Nephron (organoid): Measurements from ENCODE around the gene KCNT1.

Experiments used
- H3K27ac Mint-ChIP-seq, 3 experiments: 2 replicates each; pipeline ENCODE4 v1.8.0; 2020; ENCODE audit warnings: mixed read lengths in 3 of 3, mild to moderate bottlenecking in 2 of 3, moderate library complexity in 1 of 3
- H3K27me3 Mint-ChIP-seq: 2 replicates; pipeline ENCODE4 v1.8.0; 2021; ENCODE audit warnings: low read depth, mild to moderate bottlenecking, moderate library complexity, mixed read lengths
- H3K36me3 Mint-ChIP-seq: 2 replicates; pipeline ENCODE4 v1.8.0; 2020; ENCODE audit warnings: low read depth, mixed read lengths
- H3K4me1 Mint-ChIP-seq: 2 replicates; pipeline ENCODE4 v1.8.0; 2020; ENCODE audit warnings: mixed read lengths
- H3K4me3 Mint-ChIP-seq, 3 experiments: 2 replicates each; pipeline ENCODE4 v1.8.0; 2020; ENCODE audit warnings: mild to moderate bottlenecking in 3 of 3, mixed read lengths in 3 of 3, moderate library complexity in 2 of 3
- H3K9me3 Mint-ChIP-seq: 2 replicates; pipeline ENCODE4 v1.8.0; 2020; ENCODE audit warnings: mixed read lengths
- TF ChIP-seq, protein P1 (sequence below), 3 experiments: fragments of 200-600 bp; sonication (generic); IDR thresholded peaks; one replicate each; pipeline ENCODE4 v1.5.0; 2021; ENCODE audit warnings: antibody characterized with exemption in 3 of 3; ENCODE audit not compliant: unreplicated experiment in 3 of 3

KCNT1 gene

DNA sequence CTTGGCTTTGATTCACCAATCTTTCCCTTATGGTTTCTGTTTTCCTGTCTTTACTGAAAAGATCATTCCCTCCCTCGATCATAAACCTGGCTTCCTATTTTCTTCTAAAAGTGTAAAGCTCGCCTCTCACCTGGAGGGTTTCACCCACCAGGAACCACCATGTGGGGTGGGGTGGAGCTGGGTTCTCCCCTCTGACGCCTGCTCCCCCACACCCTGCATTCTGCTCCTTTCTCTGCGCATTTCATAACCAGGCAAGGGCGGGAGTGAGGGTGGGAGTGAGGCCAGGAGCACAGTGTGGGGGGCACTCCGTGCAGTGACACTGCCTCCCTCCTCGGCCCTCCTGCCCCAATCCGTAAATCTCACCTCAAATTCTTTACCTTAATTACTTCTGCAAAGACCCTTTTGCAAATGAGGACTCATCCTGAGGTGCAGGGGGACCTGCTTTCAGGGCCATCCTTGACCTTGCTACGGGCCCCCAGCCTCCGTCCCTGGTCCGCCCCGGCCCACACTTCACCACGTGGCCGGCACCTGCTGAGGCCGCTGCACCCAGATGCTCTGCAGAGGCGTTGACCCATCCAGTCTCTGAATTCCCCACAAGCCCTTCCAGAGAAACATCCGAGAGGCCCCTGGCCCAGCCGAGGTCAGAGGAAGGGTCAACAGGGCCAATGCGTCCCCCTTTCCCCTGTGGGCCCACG lies 59.3 kb downstream of the KCNT1 start:
- TF ChIP-seq, protein P1, sequence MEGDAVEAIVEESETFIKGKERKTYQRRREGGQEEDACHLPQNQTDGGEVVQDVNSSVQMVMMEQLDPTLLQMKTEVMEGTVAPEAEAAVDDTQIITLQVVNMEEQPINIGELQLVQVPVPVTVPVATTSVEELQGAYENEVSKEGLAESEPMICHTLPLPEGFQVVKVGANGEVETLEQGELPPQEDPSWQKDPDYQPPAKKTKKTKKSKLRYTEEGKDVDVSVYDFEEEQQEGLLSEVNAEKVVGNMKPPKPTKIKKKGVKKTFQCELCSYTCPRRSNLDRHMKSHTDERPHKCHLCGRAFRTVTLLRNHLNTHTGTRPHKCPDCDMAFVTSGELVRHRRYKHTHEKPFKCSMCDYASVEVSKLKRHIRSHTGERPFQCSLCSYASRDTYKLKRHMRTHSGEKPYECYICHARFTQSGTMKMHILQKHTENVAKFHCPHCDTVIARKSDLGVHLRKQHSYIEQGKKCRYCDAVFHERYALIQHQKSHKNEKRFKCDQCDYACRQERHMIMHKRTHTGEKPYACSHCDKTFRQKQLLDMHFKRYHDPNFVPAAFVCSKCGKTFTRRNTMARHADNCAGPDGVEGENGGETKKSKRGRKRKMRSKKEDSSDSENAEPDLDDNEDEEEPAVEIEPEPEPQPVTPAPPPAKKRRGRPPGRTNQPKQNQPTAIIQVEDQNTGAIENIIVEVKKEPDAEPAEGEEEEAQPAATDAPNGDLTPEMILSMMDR (IDR thresholded peaks at IDR 0.05; ENCODE audit: unreplicated experiment in 3 of 3): no peak
- peaks cover 11% of the 10 kb centered on the region for H3K27me3 Mint-ChIP-seq
- no peak overlapping the region for H3K27ac Mint-ChIP-seq
- H3K9me3 Mint-ChIP-seq: peaks cover 9% of the 10 kb centered on the region
- H3K4me3 Mint-ChIP-seq: no peak overlapping the region
- H3K36me3 Mint-ChIP-seq: no peaks in the 10 kb centered on the region
- H3K4me1 Mint-ChIP-seq: no peaks in the 10 kb centered on the region

GRCh38 chr9:135761845-135762168 lies 59.8 kb downstream of the KCNT1 start:
- TF ChIP-seq, protein P1 (IDR thresholded peaks at IDR 0.05; ENCODE audit: unreplicated experiment in 3 of 3): no peak

DNA sequence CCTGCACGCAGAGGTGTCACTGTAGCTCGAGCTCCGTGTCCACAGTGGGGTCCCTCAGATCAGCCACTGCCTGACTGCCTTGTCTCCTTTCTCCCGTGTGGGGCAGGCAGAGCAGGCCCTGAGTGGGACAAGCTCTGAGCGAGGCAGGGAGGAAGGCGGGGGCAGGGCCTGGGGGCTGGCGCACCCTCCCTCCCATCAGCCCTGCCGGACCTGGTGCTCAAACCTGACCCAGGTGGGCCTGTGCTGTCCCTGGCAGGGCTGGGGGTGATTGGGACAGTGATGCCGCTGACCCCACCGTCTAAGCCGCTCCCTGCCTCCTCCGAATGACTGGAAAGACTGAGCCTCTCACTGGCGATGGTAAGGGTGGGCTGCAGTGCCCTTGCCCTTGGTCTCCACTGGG lies 60.9 kb downstream of the KCNT1 start:
- no peak overlapping the region for H3K4me3 Mint-ChIP-seq
- no peaks in the 10 kb centered on the region for H3K36me3 Mint-ChIP-seq
- TF ChIP-seq, protein P1 (IDR thresholded peaks at IDR 0.05; ENCODE audit: unreplicated experiment in 3 of 3): no peak
- peaks cover 14% of the 10 kb centered on the region for H3K9me3 Mint-ChIP-seq
- peaks cover 11% of the 10 kb centered on the region for H3K27me3 Mint-ChIP-seq
- H3K4me1 Mint-ChIP-seq: no peaks in the 10 kb centered on the region
- H3K27ac Mint-ChIP-seq: no peak overlapping the region

More at GRCh38 chr9:135761845-135762168, 59.8 kb downstream of the KCNT1 start:
- H3K9me3 Mint-ChIP-seq: peaks cover 14% of the 10 kb centered on the region
- no peaks in the 10 kb centered on the region for H3K36me3 Mint-ChIP-seq
- H3K27ac Mint-ChIP-seq: no peak overlapping the region
- peaks cover 11% of the 10 kb centered on the region for H3K27me3 Mint-ChIP-seq
- no peak overlapping the region for H3K4me3 Mint-ChIP-seq
- no peaks in the 10 kb centered on the region for H3K4me1 Mint-ChIP-seq

DNA sequence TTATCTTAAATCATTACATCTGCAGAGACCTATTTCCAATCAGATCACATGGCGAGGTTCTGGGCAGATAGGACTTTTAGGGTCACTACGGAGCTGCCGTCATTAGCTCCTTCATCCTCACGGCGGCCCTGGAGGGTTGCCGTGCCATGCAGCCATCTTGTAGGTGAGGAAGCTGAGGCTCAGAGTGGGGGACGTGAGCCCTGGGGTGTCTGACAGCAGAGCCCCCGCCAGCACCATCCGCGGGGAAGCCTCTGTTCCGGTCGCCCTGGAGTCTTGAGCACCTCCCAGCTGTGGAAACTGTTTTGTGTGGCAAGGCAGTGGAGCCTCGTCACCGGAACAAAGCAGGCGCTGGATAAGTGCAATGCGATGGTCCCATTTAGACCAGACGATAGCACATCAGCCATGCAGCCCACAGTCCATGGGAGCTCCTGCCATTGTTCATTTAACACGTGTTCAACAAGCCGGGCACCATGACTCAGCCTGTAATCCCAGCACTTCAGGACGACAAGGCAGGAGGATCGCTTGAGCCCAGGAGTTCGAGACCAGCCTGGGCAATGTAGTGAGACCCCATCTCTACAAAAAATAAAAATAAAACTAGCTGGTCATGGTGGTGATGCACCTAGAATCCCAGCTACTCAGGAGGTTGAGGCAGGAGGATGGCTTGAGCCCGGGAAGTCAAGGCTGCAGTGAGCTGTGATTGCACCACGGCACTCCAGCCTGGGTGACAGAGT lies 61.9 kb downstream of the KCNT1 start:
- Mint-ChIP-seq H3K36me3 (no peaks in the 10 kb centered on the region), H3K27me3 (peaks cover 11% of the 10 kb centered on the region), H3K27ac (no peak overlapping the region), H3K4me1 (no peaks in the 10 kb centered on the region), H3K9me3 (peaks cover 14% of the 10 kb centered on the region), H3K4me3 (no peak overlapping the region)
- TF ChIP-seq, protein P1 (IDR thresholded peaks at IDR 0.05; ENCODE audit: unreplicated experiment in 3 of 3): no peak

- Mint-ChIP-seq H3K27me3 (peaks cover 15% of the 10 kb centered on the region), H3K4me3 (no peak overlapping the region), H3K27ac (no peak overlapping the region), H3K36me3 (no peaks in the 10 kb centered on the region), H3K9me3 (peaks cover 14% of the 10 kb centered on the region), H3K4me1 (no peaks in the 10 kb centered on the region)
- TF ChIP-seq, protein P1 (IDR thresholded peaks at IDR 0.05; ENCODE audit: unreplicated experiment in 3 of 3): no peak
Observed at GRCh38 chr9:135764731-135765130, 62.7 kb downstream of the KCNT1 start.

DNA sequence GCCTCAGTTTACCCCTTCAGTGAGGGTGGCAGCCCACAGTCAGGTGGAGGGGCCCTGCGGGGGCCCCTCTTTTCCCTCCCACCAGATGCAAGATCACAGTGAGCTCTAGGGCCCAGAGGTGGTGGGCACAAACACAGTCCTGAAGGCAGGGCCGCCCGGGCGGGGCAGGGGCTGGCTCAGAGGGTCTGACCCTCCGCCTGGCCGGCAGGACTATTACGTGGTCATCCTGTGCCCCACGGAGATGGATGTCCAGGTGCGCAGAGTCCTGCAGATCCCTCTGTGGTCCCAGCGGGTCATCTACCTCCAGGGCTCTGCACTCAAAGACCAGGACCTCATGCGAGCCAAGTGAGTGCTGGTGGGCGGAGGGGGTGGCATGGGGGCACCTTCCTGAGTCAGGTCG lies 63.4 kb downstream of the KCNT1 start:
- Mint-ChIP-seq H3K27ac (no peak overlapping the region), H3K36me3 (no peaks in the 10 kb centered on the region), H3K9me3 (peaks cover 14% of the 10 kb centered on the region), H3K4me1 (no peaks in the 10 kb centered on the region), H3K4me3 (no peak overlapping the region), H3K27me3 (peaks cover 15% of the 10 kb centered on the region)
- TF ChIP-seq, protein P1 (IDR thresholded peaks at IDR 0.05; ENCODE audit: unreplicated experiment in 3 of 3): no peak
